Stimulated activated CD8-positive, alpha-beta memory T cell treated with anti-CD3 and anti-CD28 coated beads, Interleukin-7, amount 100 ng/mL, for 4 hours (primary cell): ENCODE data around the gene ATG5.
A peak's percentile ranks its signal among the peaks of the same experiment; 100 is the strongest.

Source experiments
- DNase-seq, 2 donors: peaks; one replicate each; pipeline ENCODE4 v3.0.0-alpha.2; 2020; ENCODE audit warnings: low read depth in 2 of 2

ATG5 gene

DNA sequence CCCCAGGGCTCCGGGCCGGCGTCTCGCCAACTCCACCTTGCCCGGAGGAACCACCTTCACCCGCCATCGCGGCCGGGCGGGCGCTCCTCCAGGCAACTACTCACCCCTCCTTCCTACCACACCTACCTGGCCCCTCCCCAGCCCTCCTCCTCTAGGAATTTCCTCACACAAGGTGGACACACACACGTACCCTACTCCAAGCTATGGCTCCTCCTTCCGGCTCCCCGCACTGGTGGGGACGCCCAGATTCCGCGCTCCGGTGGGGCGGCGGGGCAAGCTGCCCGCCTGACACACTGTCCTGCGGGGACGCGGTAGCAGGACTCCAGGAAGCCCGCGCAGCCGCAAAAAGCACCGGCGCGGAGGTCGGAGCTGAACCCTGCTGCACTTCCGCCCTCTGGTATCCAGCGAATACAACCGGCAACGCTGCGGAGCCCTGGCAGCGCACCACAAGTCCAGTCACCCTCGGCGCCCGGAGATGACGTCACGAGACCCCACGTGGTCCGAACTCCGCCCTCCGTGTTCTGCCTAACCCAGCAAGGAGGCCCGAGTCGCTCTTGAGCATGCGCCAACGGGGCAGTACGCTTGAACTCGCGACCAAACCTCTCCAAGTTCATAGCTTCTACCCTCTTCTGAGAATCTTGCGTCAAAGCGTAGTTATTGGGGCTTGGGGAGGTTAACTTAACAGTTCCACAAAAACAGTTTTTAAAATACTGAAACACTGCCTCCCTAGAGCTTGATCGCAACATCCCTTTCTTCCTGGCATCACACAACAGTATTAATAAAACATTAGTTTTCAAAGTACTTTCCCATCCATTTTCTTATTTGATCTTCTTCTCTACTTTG is at the start of gene ATG5:
Gene ATG5, minus strand, starts transcription at position 425 of the 843 bp plus-strand sequence. CDS start 9,552 bp downstream, outside the sequence.
- DNase-seq = peak; percentile 100

GRCh38 chr6:106373502-106374239 is 48.1 kb upstream of the ATG5 start:
- no peak for DNase-seq

DNA sequence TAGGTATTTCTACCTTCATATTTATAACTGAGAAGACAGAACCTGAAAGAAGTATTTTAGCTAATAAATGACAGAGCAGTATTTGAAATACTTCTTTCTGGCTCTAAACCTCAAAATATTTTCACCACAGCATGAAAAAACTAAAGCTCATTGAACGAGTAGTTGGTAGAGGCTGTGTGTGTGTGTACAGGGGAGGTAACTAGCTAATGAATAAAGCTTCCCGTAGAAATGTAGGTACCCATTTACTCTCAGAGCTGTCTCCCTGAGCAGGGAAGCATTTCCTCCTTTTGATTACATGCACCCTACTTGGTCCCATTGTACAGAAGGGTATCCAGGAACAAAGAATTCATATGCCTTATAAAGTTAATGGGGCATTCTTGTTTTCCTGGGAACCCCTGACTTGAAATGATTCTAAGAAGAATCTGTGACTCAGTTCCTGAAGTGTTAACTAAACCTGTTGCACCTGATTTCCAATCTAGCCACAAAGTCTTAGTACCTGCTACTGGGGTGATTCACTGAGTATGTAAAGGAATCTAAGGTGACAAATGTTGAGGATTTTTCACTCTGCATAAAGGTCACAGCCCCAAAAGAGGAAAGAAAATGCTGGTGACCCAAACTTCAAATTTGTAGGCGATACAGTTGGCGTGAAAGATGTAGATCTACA is 47.4 kb upstream of the ATG5 start:
- no peak for DNase-seq

- no peak for DNase-seq
Measured at GRCh38 chr6:106370639-106371038, 45.1 kb upstream of the ATG5 start.

DNA sequence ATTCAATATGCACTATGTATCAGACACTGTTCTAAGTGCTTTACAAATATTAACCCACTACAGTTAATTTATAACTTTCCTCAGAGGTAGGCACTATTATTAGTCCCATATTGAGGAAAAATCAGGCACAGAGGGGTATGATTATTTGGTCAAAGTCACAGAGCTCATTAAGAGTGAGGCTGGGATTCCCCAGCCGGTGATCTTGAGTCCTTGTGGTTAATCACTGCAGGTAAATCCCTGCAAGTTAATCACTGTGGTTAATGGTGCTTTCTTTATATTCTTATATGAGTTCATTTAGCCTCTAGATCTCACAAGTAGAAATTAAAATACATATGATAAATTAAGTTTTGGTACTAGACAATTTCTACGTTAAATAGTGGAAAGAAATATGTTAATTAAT is 44.2 kb upstream of the ATG5 start:
- no peak for DNase-seq

- no peak for DNase-seq
Measured at GRCh38 chr6:106363401-106364138, 38.0 kb upstream of the ATG5 start.

GRCh38 chr6:106360989-106361430 is 35.5 kb upstream of the ATG5 start:
- DNase-seq = peak in 1 of 2 donors; percentile 5

- peak in 1 of 2 donors; percentile 39 for DNase-seq
Measured at GRCh38 chr6:106360410-106360988, 34.9 kb upstream of the ATG5 start, which contains the start of gene CRYBG1. CRYBG1 (plus strand) TSS chr6:106360717; CDS start chr6:106360909, 192 bp downstream.

DNA sequence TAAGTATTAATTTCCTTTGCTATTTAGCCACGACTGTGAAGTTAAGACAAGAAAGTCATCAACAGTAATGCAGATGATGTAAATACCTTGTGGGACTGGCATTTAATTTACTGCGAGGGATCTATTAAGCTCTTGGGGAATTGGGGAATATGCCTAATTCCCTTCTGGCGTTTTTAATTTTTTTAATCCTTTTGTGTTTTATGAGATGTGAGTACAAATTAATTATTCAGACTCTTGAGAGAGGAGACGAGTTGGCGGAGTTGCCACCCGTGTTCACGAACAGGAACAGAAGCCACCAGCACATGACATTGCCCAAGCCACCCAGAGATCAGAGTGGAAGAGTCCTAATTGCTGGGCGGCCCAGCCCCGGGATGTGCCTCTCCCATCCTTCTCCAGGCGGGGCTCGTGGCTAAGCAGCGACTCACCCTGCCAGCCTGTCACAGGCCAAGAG is 34.4 kb upstream of the ATG5 start:
- DNase-seq = no peak

DNA sequence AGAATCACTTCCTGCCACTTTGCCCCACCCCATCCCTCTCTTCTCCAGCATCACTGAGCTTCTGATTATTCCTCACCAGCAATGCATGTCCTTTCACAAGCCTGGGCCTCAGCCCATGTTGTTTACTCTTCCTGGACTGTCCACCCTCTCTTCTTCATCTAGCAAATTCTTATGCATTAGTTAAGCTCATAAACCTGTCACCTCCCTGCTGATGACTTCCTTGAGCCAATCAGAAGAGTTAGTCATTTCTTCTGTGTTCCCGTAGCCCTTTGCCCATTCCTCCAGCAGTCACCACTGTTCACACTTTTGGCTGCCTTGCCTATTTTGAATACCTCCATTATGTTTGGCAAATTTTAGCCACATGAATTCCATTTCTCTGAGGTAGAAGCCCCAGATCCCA is 30.8 kb upstream of the ATG5 start:
- DNase-seq = no peak

GRCh38 chr6:106347219-106347618 is 21.7 kb upstream of the ATG5 start:
- no peak for DNase-seq

- DNase-seq = peak; percentile 13 to 23
Measured at GRCh38 chr6:106339334-106340029, 13.9 kb upstream of the ATG5 start.

- peak; percentile 25 to 34 for DNase-seq
Measured at GRCh38 chr6:106334646-106335448, 9.3 kb upstream of the ATG5 start.

GRCh38 chr6:106324726-106325335 is 729 bp downstream of the ATG5 start:
- DNase-seq = no peak

DNA sequence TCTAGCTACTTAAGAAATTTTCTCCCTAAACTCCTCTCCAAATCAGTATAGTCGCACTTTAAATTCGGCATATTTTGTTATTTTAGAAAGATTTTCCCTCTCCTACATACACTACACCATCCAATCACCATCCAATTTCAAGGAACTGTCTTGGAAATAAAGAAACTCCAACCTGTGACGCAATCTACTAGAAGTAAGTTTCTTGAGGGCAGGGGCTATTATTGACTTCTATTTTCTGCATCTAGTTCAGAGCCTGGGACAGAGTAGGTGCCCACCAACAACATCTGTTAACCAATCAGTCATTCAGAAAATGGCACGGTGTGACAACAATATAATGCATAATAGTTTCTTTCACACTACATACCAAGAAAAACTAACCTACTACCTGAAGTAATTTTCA is 3.6 kb downstream of the ATG5 start:
- DNase-seq = no peak

- DNase-seq = no peak
Measured at GRCh38 chr6:106318851-106319250, 6.7 kb downstream of the ATG5 start.

DNA sequence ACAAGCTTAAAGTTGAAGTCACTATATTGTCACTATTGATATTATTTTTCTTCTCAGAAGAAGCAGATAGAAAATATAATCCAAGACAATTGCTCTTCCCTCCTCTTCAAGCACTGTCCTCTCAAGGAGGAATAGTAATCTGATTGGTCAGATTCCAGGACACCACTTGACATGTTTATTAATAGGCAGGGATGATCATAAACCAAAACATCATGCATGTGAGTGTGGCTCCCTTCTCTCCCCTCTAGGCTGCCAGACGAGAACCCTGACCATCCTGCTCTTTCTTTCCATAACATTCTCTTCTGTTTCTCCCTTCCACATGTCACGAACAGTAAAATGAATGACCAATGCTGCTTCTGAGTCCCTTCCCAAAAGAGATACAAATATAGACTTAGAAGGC is 7.5 kb downstream of the ATG5 start:
- DNase-seq = no peak

- no peak for DNase-seq
Measured at GRCh38 chr6:106316375-106316766, 9.2 kb downstream of the ATG5 start.

DNA sequence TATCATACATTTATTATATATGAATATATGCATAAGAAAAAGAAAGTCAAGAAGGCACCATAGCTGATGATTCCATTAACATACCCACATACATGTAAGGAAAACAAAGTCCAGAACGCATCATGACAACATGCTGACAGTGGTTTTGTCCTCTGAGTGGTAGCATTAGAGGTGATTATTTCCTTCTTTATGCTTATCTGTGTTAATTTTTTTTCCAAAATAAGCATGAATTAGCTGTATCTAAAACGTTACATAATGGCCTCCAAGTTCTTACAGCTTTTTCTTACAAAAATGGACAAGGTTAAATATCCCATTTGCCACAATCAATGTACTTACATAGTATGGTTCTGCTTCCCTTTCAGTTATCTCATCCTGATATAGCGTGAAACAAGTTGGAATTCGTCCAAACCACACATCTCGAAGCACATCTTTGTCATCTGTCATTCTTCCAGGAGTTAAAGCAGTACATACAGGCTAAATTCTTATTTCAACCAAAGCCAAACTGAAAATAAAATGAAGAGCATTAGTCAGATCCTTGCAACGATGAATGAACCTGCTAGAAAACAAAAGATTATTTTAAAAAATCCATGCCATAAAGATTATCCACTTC is 9.7 kb downstream of the ATG5 start:
- DNase-seq = no peak
